GM21515 (cell line): ENCODE results near the gene LATS2.
"Not testable (repeated sequence)": the region's sequence is repeated elsewhere in the genome, so short reads cannot be mapped to it uniquely, and the experiment has no call there.

ENCODE experiments used
- ATAC-seq: cut with Tn5 transposase; IDR thresholded peaks from one replicate; pipeline ENCODE4 v1.9.1; 2021; ENCODE audit not compliant: unreplicated experiment

LATS2 gene

GRCh38 chr13:21075379-21076249 is 14.2 kb upstream of the LATS2 start:
- ATAC-seq: no peak

- ATAC-seq: no peak
These were observed 13.6 kb upstream of the LATS2 start for GRCh38 chr13:21075011-21075378.

- ATAC-seq: no peak
These were observed 13.2 kb upstream of the LATS2 start for GRCh38 chr13:21074546-21074945.

GRCh38 chr13:21071924-21072323 is 10.5 kb upstream of the LATS2 start:
- ATAC-seq: no peak

- ATAC-seq: no peak
These were observed 9.6 kb upstream of the LATS2 start for GRCh38 chr13:21071015-21071414.

GRCh38 chr13:21069561-21070004 is 8.2 kb upstream of the LATS2 start:
- ATAC-seq: no peak

- no peak for ATAC-seq
These were observed 6.5 kb upstream of the LATS2 start for GRCh38 chr13:21067848-21068247.

- no peak for ATAC-seq
These were observed 5.6 kb upstream of the LATS2 start for GRCh38 chr13:21066946-21067345.

- ATAC-seq: no peak
These were observed 4.3 kb upstream of the LATS2 start for GRCh38 chr13:21065686-21066085.

GRCh38 chr13:21063031-21063430 is 1.6 kb upstream of the LATS2 start:
- no peak for ATAC-seq

- peak; percentile 12 for ATAC-seq
These were observed 903 bp downstream of the LATS2 start for GRCh38 chr13:21060338-21061028.

- ATAC-seq: no peak
These were observed 1.6 kb downstream of the LATS2 start for GRCh38 chr13:21059641-21060337.

- ATAC-seq: no peak
These were observed 3.0 kb downstream of the LATS2 start for GRCh38 chr13:21058361-21058760.

GRCh38 chr13:21055511-21056045 is 5.8 kb downstream of the LATS2 start:
- ATAC-seq: no peak

GRCh38 chr13:21055016-21055415 is 6.4 kb downstream of the LATS2 start:
- no peak for ATAC-seq

- no peak for ATAC-seq
These were observed 7.1 kb downstream of the LATS2 start for GRCh38 chr13:21054313-21054712.

GRCh38 chr13:21053231-21053630 is 8.2 kb downstream of the LATS2 start:
- no peak for ATAC-seq

- ATAC-seq: no peak
These were observed 9.7 kb downstream of the LATS2 start for GRCh38 chr13:21051675-21052074.

GRCh38 chr13:21050288-21051197 is 10.8 kb downstream of the LATS2 start:
- ATAC-seq: no peak

- ATAC-seq: not testable (repeated sequence)
These were observed 11.7 kb downstream of the LATS2 start for GRCh38 chr13:21049731-21050130.
